T1000 (cell line): ENCODE measurements around the gene ZNF444.
"Not testable (repeated sequence)": the region's sequence is repeated elsewhere in the genome, so short reads cannot be mapped to it uniquely, and the experiment has no call there.

Source experiments
- DNase-seq: peaks from one replicate; lab custom pipeline; 2025; ENCODE audit warnings: mixed read lengths; lab: John Stamatoyannopoulos, UW

ZNF444 gene

DNA sequence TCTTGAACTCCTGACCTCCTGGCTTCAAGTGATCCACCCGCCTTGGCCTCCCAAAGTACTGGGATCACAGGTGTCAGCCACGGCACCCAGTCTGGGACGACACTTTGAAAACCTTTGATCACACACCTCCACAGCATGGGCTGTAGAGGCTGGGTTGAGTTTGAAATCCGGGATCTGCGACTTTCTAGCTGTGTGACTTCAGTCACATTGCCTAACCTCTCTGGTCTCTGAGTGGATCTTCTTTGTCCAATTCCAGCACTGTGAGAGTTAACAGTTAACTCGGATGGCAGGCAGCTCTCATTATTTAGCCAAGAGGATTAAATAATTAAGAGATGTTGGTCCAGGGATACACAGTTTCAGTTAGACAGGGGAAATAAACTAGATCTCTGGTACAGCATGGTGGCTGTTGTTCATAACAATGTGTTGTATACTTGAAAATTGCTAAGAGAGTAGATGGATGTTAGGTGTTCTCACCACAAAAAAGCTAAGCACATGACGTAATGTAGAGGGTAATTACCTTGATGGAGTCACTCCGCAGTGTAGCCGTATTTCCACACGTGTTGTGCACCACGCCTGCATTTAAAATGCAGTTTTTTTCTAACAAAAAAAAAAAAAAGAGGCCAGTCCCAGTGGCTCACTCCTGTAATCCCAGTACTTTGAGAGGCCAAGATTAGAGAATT lies 36.6 kb downstream of the ZNF444 start:
- DNase-seq, result no peak

DNA sequence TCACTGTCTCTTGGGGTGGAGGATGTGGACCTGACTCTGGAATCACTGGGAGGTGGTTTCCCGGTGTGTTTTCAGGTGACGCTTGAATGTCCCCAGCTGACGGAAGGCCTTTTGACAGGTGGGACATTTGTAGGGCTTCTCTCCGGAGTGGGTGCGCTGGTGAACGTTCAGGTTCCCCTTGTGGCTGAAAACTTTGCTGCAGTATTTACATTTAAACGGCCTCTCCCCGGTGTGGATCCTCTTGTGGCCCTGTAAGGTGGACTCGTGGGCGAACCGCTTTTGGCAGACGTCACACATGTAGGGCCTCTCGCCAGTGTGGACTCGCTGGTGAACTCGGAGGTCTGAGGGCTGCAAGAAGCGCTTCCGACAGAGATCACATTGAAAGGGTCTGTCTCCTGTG lies 48.7 kb downstream of the ZNF444 start:
- no peak for DNase-seq

DNA sequence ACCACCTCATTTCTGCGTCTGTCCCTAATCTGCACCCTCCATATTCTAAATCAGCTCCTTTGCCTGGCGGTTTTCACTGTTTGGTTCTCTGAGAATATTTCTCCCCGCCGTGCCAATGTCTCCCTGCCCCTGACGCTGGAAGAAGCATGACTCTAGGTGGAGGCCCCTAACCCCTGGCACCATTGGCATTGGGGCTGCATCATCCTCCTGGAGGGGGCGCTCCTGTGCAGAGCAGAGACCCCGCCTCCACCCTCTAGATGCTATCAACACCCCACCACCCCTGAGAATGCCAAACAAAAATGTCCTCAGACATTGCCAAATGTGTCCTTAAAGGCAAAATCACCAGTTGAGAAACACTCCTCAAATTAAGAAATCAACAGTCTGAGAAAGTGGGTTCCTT lies 50.0 kb downstream of the ZNF444 start:
- DNase-seq, result no peak

DNA sequence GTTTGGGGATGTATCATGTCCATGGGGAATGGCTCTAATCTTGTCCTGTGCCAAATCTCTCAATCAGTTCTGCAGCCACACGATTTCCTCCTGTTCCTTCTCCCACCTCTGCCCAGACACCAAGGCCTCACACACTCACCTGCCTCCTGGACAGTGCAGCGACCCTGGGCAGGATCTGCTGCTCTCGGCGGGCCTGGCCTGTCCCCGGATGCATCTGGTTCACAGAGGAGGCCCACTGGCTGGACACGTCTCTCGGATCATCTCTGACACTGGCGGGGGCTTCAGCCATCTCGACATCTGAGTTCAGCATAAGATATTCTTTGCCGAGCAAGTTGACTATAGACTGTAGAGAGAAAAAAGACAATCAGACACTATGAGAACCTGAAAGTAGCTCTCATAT lies 50.6 kb downstream of the ZNF444 start:
- no peak for DNase-seq

DNA sequence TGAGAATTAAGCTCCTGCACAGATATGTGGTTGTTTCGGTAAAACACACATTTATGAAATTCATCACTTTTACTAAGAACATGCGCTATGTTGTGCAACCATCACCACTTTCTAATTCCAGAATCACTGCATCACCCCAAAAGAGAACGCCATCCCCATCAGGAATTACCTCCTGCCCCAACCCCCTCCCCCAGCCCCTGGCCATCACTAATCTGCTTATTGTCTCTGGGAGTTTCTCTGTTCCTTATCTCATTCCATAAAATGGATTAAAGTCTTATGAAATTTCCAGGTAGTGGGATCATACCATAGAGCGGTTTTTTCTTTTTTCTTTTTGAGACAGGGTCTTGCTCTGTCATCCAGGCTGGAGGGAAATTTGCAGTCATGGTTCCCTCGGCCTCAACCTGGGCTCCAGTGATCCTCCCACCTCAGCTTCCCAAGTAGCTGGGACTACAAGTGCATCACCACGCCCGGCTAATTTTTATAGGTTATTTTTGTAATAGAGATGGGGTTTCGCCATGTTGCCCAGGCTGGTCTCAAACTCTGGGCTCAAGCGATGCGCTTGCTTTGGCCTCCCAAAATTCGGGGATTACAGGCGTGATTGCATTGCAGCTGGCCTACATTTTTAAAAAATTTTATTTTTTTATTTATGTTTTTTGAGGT lies 53.0 kb downstream of the ZNF444 start:
- no peak for DNase-seq

DNA sequence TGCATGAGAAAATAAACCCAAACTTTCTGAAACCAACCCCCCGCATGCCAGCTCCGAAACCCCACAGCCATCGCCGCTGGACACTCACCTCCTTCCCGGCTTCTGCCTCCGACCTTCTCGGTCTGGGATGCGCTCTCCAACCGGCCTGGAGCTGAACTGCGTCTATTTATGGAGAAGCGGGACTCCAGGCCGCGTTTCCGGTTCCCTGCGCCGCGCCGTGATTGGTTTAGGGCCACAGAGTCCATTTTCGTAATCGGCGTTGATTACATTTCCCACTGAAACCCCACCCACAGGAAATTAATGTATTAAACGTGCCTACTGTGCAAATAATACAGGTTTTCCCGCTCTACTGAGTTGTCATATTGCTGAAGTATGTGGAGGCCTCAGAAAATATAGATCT lies 56.6 kb downstream of the ZNF444 start, which contains the start of gene ZSCAN5B:
TSS of gene ZSCAN5B (minus strand) at position 138 of the 400 bp plus-strand sequence. CDS start 4,731 bp downstream, outside the sequence.
- DNase-seq, result not testable (repeated sequence)

DNA sequence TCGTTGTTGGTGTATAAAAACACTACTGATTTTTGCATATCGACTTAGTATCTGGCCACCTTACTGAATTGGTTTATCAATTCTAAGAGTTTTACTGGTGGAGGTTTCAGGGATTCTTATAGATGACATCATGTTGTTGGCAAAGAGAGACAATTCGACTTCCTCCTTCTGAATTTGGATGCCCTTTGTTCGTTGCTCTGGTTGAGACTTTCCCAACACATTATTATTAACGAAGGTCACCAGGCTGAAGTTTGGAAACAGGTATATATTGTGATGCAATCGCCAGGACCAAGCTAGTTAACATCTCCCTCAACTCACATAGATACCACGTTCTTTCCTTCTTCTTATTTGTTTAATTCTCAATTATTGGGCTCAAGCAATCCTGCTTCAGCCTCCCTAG lies 58.6 kb downstream of the ZNF444 start:
- no peak for DNase-seq

DNA sequence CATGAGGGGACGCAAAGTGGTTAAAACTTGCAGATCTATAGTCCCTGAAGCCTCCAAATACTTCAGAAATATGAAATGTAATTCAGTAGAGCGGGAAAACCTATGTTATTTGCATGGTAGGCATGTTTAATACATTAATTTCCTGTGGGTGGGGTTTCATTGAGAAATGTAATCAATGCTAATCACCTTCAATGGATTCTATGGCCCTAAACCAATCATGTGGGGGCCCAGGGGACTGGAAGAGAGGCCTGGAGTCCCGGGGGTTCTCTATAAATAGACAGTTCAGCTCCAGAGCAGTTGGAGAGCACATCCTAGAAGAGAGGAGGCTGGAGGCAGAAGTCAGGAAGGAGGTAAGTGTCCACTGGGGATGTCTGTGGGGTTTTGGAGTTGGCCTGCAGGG lies 60.9 kb downstream of the ZNF444 start, which contains the start of gene ZSCAN5C:
TSS of gene ZSCAN5C (plus strand) at position 301 of the 400 bp plus-strand sequence. CDS start 3,641 bp downstream, outside the sequence.
- no peak for DNase-seq

DNA sequence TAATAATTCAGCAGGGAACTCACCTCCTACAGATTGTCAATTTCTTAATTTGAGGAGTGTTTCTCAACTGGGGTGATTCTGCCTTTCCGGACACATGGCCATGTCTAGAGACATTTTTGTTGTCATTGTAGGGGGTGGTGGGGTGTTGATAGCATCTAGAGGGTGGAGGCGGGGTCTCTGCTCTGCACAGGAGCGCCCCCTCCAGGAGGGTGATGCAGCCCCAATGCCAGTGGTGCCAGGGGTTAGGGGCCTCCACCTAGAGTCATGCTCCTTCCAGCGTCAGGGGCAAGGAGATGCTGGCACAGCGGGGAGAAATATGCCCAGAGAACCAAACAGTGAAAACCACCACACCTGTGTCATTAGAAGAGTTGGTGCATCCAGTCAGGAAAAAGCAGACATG lies 66.5 kb downstream of the ZNF444 start:
- DNase-seq, result not testable (repeated sequence)

DNA sequence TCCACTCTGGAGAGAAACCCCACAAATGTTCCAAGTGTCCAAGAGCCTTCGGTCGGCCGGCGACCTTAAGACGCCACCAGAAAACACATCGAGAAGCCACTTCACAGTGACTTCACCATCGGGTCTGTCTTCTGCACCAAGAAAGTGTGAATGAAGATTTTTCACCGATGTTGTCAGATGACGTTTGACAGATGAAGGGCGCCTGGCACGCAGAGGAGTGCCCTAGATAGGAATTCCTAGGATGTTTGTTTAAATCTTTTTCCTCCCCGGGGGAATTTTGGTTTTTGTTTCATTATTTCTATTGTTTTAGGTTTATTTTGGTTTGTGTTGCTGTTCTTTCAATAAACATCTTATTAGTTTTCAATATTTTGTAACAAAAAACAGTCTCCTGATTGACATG lies 68.0 kb downstream of the ZNF444 start:
- no peak for DNase-seq

DNA sequence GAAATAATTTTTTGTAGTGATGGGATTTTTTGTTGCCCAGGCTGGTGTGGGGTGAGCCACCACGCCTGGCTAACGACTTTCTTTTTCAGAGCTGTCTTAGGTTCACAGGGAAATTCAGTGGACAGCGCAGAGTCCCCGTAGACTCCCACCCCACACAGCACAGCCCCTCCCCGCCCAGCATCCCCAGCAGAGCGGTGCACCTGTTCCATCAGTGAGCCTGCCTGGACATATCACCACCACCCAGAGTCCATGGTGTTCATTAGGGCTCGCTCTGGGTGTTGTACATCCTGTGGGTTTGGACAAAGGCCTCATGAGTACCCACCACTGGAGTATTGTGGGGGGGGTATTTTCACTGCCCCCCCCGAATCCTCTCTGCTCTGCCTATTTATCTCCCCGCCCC lies 68.9 kb downstream of the ZNF444 start:
- DNase-seq, result not testable (repeated sequence)
